Measurements from ENCODE around the gene PRRC2A. TPM values are rescaled to one million over a fixed set of nuclear protein-coding genes. Genes with fewer than 3 reads are reported as not detected.
A peak's percentile ranks its signal among the peaks of the same experiment; 100 is the strongest.

The PRRC2A gene
- total RNA-seq, 1 donor from 2014 or later: 188 TPM

GRCh38 chr6:31655349-31656237 lies 35.1 kb downstream of the PRRC2A start, which contains the start of gene APOM:
Gene APOM, plus strand, starts transcription at chr6:31655894. Its CDS starts 73 bp downstream, at chr6:31655967.
- Mint-ChIP-seq H3K27ac (ENCODE audit: unreplicated experiment) (no peak within 1 kb of the TSS), H3K4me3 (ENCODE audit: unreplicated experiment) (peak within 1 kb of the TSS; percentile 57), H3K36me3 (ENCODE audit: low read depth, unreplicated experiment) (peaks cover 23% of the 10 kb centered on the region), H3K27me3 (ENCODE audit: low read depth, unreplicated experiment) (no peaks in the 10 kb centered on the region), H3K9me3 (ENCODE audit: unreplicated experiment) (no peaks in the 10 kb centered on the region), H3K4me1 (ENCODE audit: low read depth, unreplicated experiment) (peaks cover 20% of the 10 kb centered on the region)
- no peak within 1 kb of the TSS for H3K4me2 ChIP-seq (ENCODE audit: low read length)
- DNase-seq (ENCODE audit: low read depth): no peak
- H2AFZ ChIP-seq (ENCODE audit: low read depth, low read length): no peak within 1 kb of the TSS
- H3K9ac ChIP-seq (ENCODE audit: low read length): no peak within 1 kb of the TSS
- no peaks in the 10 kb centered on the region for H3K36me3 ChIP-seq (ENCODE audit: insufficient read depth, low read length)
- no peak for TF ChIP-seq EZH2 (IDR thresholded peaks at IDR 0.05; ENCODE audit: insufficient read depth, low read length)
- TF ChIP-seq, protein P1, sequence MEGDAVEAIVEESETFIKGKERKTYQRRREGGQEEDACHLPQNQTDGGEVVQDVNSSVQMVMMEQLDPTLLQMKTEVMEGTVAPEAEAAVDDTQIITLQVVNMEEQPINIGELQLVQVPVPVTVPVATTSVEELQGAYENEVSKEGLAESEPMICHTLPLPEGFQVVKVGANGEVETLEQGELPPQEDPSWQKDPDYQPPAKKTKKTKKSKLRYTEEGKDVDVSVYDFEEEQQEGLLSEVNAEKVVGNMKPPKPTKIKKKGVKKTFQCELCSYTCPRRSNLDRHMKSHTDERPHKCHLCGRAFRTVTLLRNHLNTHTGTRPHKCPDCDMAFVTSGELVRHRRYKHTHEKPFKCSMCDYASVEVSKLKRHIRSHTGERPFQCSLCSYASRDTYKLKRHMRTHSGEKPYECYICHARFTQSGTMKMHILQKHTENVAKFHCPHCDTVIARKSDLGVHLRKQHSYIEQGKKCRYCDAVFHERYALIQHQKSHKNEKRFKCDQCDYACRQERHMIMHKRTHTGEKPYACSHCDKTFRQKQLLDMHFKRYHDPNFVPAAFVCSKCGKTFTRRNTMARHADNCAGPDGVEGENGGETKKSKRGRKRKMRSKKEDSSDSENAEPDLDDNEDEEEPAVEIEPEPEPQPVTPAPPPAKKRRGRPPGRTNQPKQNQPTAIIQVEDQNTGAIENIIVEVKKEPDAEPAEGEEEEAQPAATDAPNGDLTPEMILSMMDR (IDR thresholded peaks at IDR 0.05; ENCODE audit: insufficient read depth, low read depth, low read length): no peak
- peaks cover 36% of the 10 kb centered on the region for H4K20me1 ChIP-seq (ENCODE audit: insufficient read depth, low read length)
- H3K27ac ChIP-seq (ENCODE audit: low read depth, low read length): no peak within 1 kb of the TSS
- no peaks in the 10 kb centered on the region for H3K27me3 ChIP-seq (ENCODE audit: insufficient read depth, low read length)
- H3K9me3 ChIP-seq (ENCODE audit: insufficient read depth, low read depth, low read length): no peaks in the 10 kb centered on the region
- peaks cover 42% of the 10 kb centered on the region for H3K4me1 ChIP-seq (ENCODE audit: insufficient read depth, low read length)
- FAIRE-seq: no peak
- H3K4me3 ChIP-seq (ENCODE audit: insufficient read depth, low read depth, low read length): no peak within 1 kb of the TSS
- peaks cover 72% of the 10 kb centered on the region for H3K79me2 ChIP-seq (ENCODE audit: insufficient read depth, low read length)

DNA sequence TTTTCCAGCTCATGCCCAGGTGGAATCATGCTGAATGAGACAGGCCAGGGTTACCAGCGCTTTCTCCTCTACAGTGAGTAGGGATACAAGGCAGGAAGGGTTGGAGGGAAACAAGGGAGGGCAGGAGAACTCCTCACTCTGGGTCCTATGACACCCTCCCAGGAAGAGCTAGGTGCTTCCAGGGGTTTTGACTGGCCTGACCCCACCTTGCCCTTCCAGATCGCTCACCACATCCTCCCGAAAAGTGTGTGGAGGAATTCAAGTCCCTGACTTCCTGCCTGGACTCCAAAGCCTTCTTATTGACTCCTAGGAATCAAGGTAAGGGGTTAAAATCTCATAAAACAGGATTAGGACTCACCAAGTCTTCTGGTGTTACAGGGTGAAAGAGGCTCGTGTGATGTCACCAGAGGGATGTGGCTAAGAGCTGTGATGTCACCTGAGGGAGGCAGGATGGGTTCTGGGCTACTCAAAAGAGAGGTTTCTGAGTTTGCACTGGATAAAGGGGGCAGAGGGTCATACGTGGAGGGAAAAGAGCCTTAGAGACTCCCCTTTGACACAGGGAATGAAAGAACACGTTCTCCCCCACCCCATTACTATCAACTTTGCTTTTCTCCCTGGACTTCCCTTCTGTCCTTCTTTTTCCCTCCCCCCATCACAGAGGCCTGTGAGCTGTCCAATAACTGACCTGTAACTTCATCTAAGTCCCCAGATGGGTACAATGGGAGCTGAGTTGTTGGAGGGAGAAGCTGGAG lies 37.1 kb downstream of the PRRC2A start:
- H3K9me3 ChIP-seq (ENCODE audit: insufficient read depth, low read depth, low read length): no peaks in the 10 kb centered on the region
- DNase-seq (ENCODE audit: low read depth): no peak
- Mint-ChIP-seq H3K4me1 (ENCODE audit: low read depth, unreplicated experiment) (peaks cover 14% of the 10 kb centered on the region), H3K4me3 (ENCODE audit: unreplicated experiment) (peak overlapping the region; percentile 79), H3K36me3 (ENCODE audit: low read depth, unreplicated experiment) (peaks cover 23% of the 10 kb centered on the region), H3K27me3 (ENCODE audit: low read depth, unreplicated experiment) (no peaks in the 10 kb centered on the region), H3K9me3 (ENCODE audit: unreplicated experiment) (no peaks in the 10 kb centered on the region), H3K27ac (ENCODE audit: unreplicated experiment) (no peak overlapping the region)
- H2AFZ ChIP-seq (ENCODE audit: low read depth, low read length): no peak overlapping the region
- H4K20me1 ChIP-seq (ENCODE audit: insufficient read depth, low read length): peaks cover 32% of the 10 kb centered on the region
- TF ChIP-seq, protein P1 (IDR thresholded peaks at IDR 0.05; ENCODE audit: insufficient read depth, low read depth, low read length): no peak
- TF ChIP-seq EZH2 (IDR thresholded peaks at IDR 0.05; ENCODE audit: insufficient read depth, low read length): no peak
- no peak for FAIRE-seq
- H3K27me3 ChIP-seq (ENCODE audit: insufficient read depth, low read length): no peaks in the 10 kb centered on the region
- H3K4me1 ChIP-seq (ENCODE audit: insufficient read depth, low read length): peaks cover 35% of the 10 kb centered on the region
- peaks cover 5% of the 10 kb centered on the region for H3K36me3 ChIP-seq (ENCODE audit: insufficient read depth, low read length)
- no peak overlapping the region for H3K4me3 ChIP-seq (ENCODE audit: insufficient read depth, low read depth, low read length)
- peak overlapping the region; percentile 99 for H3K4me2 ChIP-seq (ENCODE audit: low read length)
- no peak overlapping the region for H3K27ac ChIP-seq (ENCODE audit: low read depth, low read length)
- H3K9ac ChIP-seq (ENCODE audit: low read length): no peak overlapping the region
- peaks cover 73% of the 10 kb centered on the region for H3K79me2 ChIP-seq (ENCODE audit: insufficient read depth, low read length)
